ENCODE results near the gene UBXN2A. TPM values are rescaled to one million over a fixed set of nuclear protein-coding genes. Genes with fewer than 3 reads are reported as not detected.

UBXN2A gene
- total RNA-seq, 1 experiment from 2014 or later: 19.7 TPM

GRCh38 chr2:24024996-24025663 is 84.9 kb downstream of the UBXN2A start:
- Histone ChIP-seq H2BK20ac (ENCODE audit: low read depth, low read length, poor library complexity, severe bottlenecking) (no peak overlapping the region), H3K9me3 (ENCODE audit: control insufficient read depth, low read depth, low read length) (no peaks in the 10 kb centered on the region), H3K79me2 (ENCODE audit: insufficient read depth, low read length) (no peaks in the 10 kb centered on the region; the same call in 1 of the 2 replicates), H3K18ac (ENCODE audit: insufficient read length, low read depth, low read length) (peak overlapping the region; percentile 67), H3K14ac (ENCODE audit: insufficient read depth, low read length) (peak overlapping the region; percentile 26), H2BK5ac (ENCODE audit: insufficient read length, low read length) (peak overlapping the region; percentile 48), H2BK120ac (ENCODE audit: low read depth, low read length, poor library complexity, severe bottlenecking) (no peak overlapping the region), H3K27me3 (ENCODE audit: insufficient read depth, low read length) (no peaks in the 10 kb centered on the region), H3K23ac (ENCODE audit: insufficient read length, low read depth, low read length) (no peak overlapping the region), H2AFZ (ENCODE audit: low read length) (no peak overlapping the region), H4K8ac (replicated peaks; ENCODE audit: insufficient read length, low read depth, low read length) (no peak overlapping the region), H3K56ac (ENCODE audit: insufficient read length, low read depth, low read length) (no peak overlapping the region), H3K27ac (ENCODE audit: insufficient read length, low read depth, low read length) (peak overlapping the region; percentile 61), H2AK5ac (ENCODE audit: insufficient read length, low read length) (peak overlapping the region; percentile 22), H3K4me1 (ENCODE audit: insufficient read depth, low read length) (peaks cover 15% of the 10 kb centered on the region; the same call in 1 of the 2 replicates), H2BK12ac (ENCODE audit: insufficient read length, low read depth, low read length) (no peak overlapping the region), H2BK15ac (ENCODE audit: low read depth, low read length) (no peak overlapping the region), H4K91ac (ENCODE audit: insufficient read length, low read depth, low read length) (peak overlapping the region; percentile 31), H3K9ac (ENCODE audit: extremely low read depth, insufficient read length, low read length) (no peak overlapping the region), H3K79me1 (ENCODE audit: insufficient read depth, low read depth, low read length, poor library complexity, severe bottlenecking) (no peaks in the 10 kb centered on the region), H4K20me1 (ENCODE audit: control insufficient read depth, insufficient read depth, insufficient read length) (no peaks in the 10 kb centered on the region), H3K23me2 (ENCODE audit: insufficient read length, low read depth, low read length, poor library complexity, severe bottlenecking) (no peaks in the 10 kb centered on the region), H3T11ph (ENCODE audit: low read length) (no peak overlapping the region), H3K4me2 (ENCODE audit: insufficient read depth, insufficient read length, low read length) (no peak overlapping the region), H3K4ac (ENCODE audit: low read depth, low read length) (peak overlapping the region; percentile 3; the same call in 1 of the 2 replicates), H4K5ac (ENCODE audit: insufficient read length, low read depth, low read length) (no peak overlapping the region)
- Mint-ChIP-seq H3K36me3 (ENCODE audit: insufficient read depth in 1 of 3, low read depth in 3 of 3) (peaks cover 38 to 56% (median 48%) of the 10 kb centered on the region in 3 experiments), H3K9me3 (0 out of 5 replicates have a peak, but pooled peaks cover 0 to 3% of the 10 kb centered on the region in 2 experiments), H3K4me3 (peak overlapping the region; percentile 24 to 67), H3K27me3 (ENCODE audit: low read depth) (no peaks in the 10 kb centered on the region), H3K4me1 (peaks cover 45 to 47% of the 10 kb centered on the region in 2 experiments), H3K27ac (peak overlapping the region; percentile 97 to 99 (median 97))
- peak; percentile 24 for DNase-seq
- no CpG with 5 or more reads among the region's 17 CpGs for WGBS (ENCODE audit: extremely low coverage, insufficient read length, low lambda C conversion rate)
- TF ChIP-seq, protein P1, sequence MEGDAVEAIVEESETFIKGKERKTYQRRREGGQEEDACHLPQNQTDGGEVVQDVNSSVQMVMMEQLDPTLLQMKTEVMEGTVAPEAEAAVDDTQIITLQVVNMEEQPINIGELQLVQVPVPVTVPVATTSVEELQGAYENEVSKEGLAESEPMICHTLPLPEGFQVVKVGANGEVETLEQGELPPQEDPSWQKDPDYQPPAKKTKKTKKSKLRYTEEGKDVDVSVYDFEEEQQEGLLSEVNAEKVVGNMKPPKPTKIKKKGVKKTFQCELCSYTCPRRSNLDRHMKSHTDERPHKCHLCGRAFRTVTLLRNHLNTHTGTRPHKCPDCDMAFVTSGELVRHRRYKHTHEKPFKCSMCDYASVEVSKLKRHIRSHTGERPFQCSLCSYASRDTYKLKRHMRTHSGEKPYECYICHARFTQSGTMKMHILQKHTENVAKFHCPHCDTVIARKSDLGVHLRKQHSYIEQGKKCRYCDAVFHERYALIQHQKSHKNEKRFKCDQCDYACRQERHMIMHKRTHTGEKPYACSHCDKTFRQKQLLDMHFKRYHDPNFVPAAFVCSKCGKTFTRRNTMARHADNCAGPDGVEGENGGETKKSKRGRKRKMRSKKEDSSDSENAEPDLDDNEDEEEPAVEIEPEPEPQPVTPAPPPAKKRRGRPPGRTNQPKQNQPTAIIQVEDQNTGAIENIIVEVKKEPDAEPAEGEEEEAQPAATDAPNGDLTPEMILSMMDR (conservative IDR thresholded peaks at IDR 0.05): no peak
